Measurements from ENCODE around the gene MRPL49. TPM values are rescaled to one million over a fixed set of nuclear protein-coding genes. Genes with fewer than 3 reads are reported as not detected.

MRPL49 gene
- total RNA-seq, 1 experiment from 2014 or later, result 73.4 TPM

GRCh38 chr11:65107751-65108468 lies 14.2 kb upstream of the MRPL49 start:
- H4K8ac ChIP-seq (replicated peaks; ENCODE audit: insufficient read length, low read depth, low read length), result no peak overlapping the region
- no peak overlapping the region for H3K4me3 Mint-ChIP-seq
- no peak overlapping the region for H3K18ac ChIP-seq (ENCODE audit: insufficient read length, low read depth, low read length)
- H3K23ac ChIP-seq (ENCODE audit: insufficient read length, low read depth, low read length), result no peak overlapping the region
- WGBS (ENCODE audit: extremely low coverage, insufficient read length, low lambda C conversion rate), result no CpG with 5 or more reads among the region's 52 CpGs
- no peaks in the 10 kb centered on the region for H3K27me3 ChIP-seq (ENCODE audit: insufficient read depth, low read length)
- H3K27me3 Mint-ChIP-seq (ENCODE audit: low read depth), result no peaks in the 10 kb centered on the region
- H3K4ac ChIP-seq (ENCODE audit: low read depth, low read length), result no peak overlapping the region
- DNase-seq, result peak; percentile 27
- no peak overlapping the region for H2AFZ ChIP-seq (ENCODE audit: low read length)
- no peak overlapping the region for H3T11ph ChIP-seq (ENCODE audit: low read length)
- no peak overlapping the region for H4K91ac ChIP-seq (ENCODE audit: insufficient read length, low read depth, low read length)
- peaks cover 0 to 12% (median 5%) of the 10 kb centered on the region in 3 experiments; a peak in 5 of 7 replicates for H3K36me3 Mint-ChIP-seq (ENCODE audit: insufficient read depth in 1 of 3, low read depth in 3 of 3)
- no peaks in the 10 kb centered on the region for H3K79me1 ChIP-seq (ENCODE audit: insufficient read depth, low read depth, low read length, poor library complexity, severe bottlenecking)
- no peaks in the 10 kb centered on the region for H4K20me1 ChIP-seq (ENCODE audit: control insufficient read depth, insufficient read depth, insufficient read length)
- H4K5ac ChIP-seq (ENCODE audit: insufficient read length, low read depth, low read length), result no peak overlapping the region
- H3K4me1 Mint-ChIP-seq, result peaks cover 7 to 12% of the 10 kb centered on the region in 2 experiments
- no peak overlapping the region for H2BK120ac ChIP-seq (ENCODE audit: low read depth, low read length, poor library complexity, severe bottlenecking)
- no peaks in the 10 kb centered on the region for H3K79me2 ChIP-seq (ENCODE audit: insufficient read depth, low read length)
- H3K9me3 Mint-ChIP-seq, result no peaks in the 10 kb centered on the region
- no peak for TF ChIP-seq CTCF (conservative IDR thresholded peaks at IDR 0.05)
- H3K4me2 ChIP-seq (ENCODE audit: insufficient read depth, insufficient read length, low read length), result no peak overlapping the region
- no peak overlapping the region for H2AK5ac ChIP-seq (ENCODE audit: insufficient read length, low read length)
- H3K9ac ChIP-seq (ENCODE audit: extremely low read depth, insufficient read length, low read length), result no peak overlapping the region
- no peak overlapping the region for H2BK20ac ChIP-seq (ENCODE audit: low read depth, low read length, poor library complexity, severe bottlenecking)
- no peaks in the 10 kb centered on the region for H3K9me3 ChIP-seq (ENCODE audit: control insufficient read depth, low read depth, low read length)
- H3K4me1 ChIP-seq (ENCODE audit: insufficient read depth, low read length), result no peaks in the 10 kb centered on the region
- H2BK5ac ChIP-seq (ENCODE audit: insufficient read length, low read length), result no peak overlapping the region
- no peak overlapping the region for H2BK12ac ChIP-seq (ENCODE audit: insufficient read length, low read depth, low read length)
- peaks cover 8% of the 10 kb centered on the region for H3K23me2 ChIP-seq (ENCODE audit: insufficient read length, low read depth, low read length, poor library complexity, severe bottlenecking)
- no peak overlapping the region for H3K27ac ChIP-seq (ENCODE audit: insufficient read length, low read depth, low read length)
- H3K14ac ChIP-seq (ENCODE audit: insufficient read depth, low read length), result no peak overlapping the region
- H3K56ac ChIP-seq (ENCODE audit: insufficient read length, low read depth, low read length), result no peak overlapping the region
- no peak overlapping the region for H3K27ac Mint-ChIP-seq
- H2BK15ac ChIP-seq (ENCODE audit: low read depth, low read length), result no peak overlapping the region
